ENCODE measurements around the gene CEP76.
"Not testable (repeated sequence)": the region's sequence is repeated elsewhere in the genome, so short reads cannot be mapped to it uniquely, and the experiment has no call there.

CEP76 gene

DNA sequence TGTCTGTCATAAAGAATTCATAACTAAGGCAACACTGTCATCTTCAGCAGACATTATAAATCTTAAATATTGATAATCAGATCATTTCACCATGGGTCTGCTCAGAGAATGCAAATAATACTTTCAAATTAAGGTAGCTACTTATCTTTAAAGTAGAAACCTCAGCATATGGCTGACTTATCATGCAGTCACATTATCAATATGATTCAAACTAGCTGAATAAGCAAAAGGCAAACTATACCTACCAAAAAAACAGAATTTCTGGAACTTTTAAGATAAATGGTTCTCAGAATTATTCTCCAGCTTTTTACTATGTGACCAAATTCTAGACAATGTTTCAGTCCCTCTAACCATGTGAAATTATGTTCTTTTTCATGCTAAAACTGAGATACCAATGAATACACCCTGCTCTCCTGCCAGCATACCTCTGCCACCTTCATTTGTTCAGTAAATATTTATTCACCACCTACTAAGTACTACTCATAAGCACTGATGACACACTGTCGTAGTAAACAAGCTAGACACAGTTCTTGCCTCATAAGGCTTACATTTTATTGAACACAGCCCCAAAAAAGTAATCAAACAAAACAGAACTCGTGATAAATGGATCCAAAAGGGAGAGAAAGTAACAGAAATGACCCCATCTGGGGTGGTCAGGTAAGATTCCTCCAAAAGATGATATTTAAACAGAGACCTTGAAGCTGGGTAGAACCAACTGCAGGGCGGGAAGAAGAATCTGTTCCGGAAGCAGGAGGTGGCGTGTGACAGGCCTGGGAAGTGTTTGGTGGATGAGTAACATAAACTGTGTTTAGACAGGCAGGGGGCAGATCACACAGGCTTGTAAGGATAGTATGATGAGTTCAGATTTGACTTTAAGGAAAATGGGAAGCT is 62.3 kb downstream of the CEP76 start:
- FAIRE-seq, result no peak

DNA sequence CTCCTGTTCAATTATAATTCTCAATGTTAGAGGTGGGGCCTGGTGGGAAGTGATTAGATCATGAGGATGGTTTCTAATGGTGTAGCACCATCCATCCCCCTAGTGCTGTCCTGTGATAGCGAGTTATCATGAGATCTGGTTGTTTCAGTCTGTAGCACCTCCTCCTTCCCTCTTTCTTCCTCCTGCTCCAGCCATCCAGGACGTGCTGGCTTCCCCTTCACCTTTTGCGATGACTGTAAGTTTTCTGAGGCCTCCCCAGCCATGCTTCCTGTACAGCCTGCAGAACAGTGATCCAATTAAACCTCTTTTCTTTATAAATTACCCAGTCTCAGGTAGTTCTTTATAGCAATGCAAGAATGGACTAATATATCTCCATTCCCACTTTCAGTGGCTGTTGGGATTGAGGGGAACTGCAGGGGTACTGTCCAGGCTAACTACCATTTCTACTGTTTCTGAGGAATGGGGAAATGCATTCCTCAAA is 63.8 kb downstream of the CEP76 start:
- no peak for FAIRE-seq

DNA sequence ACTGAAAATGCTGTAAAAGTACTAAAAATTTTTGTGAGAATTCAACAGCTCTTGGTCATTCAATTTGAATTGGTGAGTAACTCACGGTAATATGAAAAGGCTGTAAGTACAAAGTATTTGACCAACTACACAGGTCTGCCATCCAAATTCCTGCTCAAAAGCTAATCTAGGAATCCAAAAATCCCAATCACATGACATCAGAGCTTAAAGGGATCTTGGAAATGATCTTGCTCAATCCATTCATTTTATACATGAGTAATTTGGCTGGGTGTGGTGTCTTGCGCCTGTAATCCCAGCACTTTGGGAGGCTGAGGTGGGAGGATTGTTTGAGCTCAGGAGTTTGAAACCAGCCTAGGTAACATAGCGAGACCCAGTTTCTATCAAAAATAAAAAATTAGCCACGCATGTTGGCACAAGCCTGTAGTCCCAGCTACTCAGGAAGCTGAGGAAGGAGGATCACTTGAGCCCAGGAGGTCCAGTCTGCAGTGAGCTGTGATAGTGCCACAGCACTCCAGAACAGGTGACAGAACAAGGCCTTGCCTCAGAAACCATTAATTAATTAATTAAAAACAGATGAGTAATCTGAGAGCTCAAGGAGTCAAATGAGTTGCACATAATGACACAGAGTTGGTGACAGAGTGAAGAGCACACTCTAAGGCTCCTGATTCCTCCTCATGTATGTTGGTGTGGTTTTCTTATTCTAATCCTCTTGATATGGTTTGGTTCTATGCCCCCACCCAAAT is 64.5 kb downstream of the CEP76 start:
- no peak for FAIRE-seq

DNA sequence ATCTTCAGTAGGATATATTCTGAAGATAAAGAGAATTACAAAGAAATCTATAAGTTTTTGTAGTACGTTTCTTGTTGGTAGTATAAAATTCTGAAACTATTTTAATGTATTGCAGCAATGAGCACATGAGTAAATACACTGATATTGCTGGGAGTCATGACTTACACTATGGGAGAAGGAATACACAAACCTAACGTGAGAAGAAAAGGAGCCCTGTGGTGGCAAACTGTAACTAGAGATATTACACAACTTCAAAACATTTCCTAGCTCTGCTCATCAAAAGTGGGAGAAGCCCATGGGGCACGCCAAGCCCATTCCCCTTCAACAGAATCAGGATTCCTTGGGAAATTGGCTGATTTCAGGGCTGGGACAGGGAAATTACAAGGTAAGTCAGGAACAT is 65.1 kb downstream of the CEP76 start:
- FAIRE-seq, result no peak

DNA sequence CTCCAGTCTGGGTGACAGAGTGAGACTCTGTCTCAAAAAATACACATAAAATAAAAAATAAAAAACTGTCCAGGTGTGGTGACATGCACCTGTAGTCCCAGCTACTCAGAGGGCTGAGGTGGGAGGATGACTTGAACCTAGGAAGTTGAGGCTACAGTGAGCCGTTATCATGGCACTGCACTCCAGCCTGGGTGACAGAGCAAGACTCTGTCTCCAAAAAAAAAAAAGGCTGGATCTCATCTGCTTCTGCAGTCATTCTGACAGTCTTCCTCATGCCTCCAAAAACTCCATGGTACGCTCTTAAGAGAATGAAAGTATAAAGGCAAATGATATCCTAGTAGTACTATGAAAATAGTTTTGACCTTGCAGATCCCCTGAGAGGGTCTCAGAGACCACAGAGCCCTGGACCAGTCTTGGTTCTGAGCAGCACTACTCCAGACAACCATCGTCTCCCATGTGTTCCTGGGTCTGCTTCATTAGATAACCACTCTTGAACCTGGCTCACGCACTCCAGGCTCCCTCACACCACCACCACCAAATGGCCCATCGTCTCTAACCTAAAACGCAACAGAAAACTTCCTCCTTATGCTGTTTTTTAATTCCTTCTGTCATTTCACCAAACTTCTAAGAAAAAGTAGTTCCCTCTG is 70.6 kb downstream of the CEP76 start:
- no peak for FAIRE-seq

DNA sequence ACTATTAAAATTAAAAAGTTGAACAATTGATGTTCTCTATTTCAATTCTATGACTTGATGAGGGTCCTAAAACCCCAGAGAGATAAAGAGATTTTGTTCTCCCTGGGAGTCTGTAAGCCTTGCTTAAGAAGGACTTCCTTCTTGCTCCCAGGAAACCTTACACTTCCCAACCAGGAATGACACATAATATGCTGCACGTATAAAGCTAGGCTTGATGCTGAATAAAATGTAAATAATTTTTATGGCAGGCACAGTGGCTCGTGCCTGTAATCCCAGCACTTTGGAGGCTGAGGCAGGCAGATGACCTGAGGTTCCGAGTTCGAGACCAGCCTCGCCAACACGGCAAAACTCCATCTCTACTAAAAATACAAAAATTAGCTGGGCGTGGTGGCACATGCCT is 72.4 kb downstream of the CEP76 start:
- FAIRE-seq, result no peak

DNA sequence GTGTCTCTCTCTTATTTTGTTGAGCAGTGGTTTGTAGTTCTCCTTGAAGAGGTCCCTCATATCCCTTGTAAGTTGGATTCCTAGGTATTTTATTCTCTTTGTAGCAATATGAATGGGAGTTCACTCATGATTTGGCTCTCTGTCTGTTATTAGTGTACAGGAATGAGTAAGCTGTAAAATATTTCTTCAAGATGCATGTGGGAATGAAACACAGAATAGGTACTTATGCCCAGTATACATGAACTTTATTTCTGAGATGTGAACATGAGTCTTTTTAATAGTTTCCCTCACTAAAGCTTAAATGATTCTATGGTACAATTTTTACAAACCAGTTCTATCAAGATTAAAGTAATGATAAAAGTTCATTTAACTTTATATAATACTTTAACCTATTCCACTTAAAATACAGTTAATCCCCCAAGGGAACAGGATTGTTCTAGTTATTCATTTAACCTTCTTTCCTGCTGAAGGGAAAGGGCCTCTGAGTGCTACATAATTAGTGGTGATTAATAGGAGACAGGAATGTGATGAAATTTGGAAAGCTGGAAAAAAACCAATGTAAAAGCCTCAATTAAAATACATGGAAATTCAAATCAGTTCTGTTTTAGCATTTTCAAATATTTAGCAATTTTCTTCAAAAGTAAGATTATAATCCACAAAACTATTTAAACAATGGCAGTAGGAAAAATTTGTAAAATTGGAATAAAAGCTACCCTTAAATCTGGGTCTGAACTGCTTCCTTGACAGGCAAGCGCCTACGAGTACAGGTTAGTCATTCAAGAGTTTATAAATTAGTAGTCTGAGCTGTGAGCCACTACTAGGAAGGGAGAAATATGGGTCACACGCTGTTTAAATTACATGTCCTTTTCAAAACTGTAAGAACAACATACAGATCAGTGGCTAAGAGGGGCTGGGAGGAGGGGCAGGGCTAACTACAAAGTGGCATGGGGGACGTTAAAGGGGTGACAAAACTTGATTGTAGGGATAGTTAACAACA is 73.5 kb downstream of the CEP76 start:
- no peak for FAIRE-seq

DNA sequence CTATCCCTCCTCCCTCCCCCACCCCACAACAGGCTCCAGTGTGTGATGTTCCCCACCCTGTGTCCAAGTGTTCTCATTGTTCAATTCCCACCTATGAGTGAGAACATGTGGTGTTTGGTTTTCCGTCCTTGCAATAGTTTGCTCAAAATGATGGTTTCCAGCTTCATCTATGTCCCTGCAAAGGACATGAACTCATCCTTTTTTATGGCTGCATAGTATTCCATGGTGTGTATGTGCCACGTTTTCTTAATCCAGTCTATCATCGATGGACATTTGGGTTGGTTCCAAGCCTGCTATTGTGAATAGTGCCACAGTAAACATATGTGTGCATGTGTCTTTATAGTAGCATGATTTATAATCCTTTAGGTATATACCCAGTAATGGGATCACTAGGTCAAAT is 75.3 kb downstream of the CEP76 start:
- FAIRE-seq, result not testable (repeated sequence)

DNA sequence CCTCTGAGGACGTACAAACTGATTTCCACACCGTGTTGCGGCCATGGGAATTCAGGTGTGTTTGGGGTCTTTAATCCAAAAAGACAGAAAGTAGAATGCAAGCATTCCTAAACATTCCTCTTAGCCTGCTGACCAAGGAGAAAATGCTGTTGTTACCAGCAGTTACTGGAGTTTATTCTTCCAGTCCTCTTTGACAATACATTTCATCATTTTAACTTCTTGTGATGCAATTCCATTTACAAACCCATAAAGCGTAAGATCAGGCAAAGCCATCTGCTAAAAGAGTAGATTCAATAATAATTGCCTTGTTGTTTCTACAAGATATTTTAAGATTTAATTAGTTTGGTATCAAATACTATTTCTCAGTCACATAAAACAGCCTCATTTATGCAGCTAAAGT is 77.3 kb downstream of the CEP76 start:
- no peak for FAIRE-seq

Measured in G401.6 (cell line).